Measurements from ENCODE around the gene CERK.

CERK gene

DNA sequence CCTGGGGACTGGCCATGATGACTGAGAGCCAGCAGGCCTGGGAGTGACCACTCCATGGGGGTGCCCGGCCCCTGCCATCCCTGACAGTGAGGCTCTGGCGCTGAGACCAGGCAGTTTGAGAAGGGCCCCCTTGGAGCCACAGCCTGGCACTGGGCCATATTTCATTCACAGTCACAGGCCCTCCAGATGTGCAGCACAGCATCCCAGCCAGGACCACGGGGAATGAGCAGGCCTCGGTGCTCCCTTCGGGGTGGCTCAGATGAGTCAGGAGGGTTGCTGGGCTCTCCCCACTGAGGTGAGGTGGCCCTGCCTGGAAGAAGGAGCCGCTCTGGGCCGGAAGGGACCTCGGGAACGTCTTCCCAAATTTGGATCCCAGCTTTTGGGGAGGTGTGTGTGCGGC, 64.8 kb downstream of the CERK start:
- TF ChIP-seq, protein P1, sequence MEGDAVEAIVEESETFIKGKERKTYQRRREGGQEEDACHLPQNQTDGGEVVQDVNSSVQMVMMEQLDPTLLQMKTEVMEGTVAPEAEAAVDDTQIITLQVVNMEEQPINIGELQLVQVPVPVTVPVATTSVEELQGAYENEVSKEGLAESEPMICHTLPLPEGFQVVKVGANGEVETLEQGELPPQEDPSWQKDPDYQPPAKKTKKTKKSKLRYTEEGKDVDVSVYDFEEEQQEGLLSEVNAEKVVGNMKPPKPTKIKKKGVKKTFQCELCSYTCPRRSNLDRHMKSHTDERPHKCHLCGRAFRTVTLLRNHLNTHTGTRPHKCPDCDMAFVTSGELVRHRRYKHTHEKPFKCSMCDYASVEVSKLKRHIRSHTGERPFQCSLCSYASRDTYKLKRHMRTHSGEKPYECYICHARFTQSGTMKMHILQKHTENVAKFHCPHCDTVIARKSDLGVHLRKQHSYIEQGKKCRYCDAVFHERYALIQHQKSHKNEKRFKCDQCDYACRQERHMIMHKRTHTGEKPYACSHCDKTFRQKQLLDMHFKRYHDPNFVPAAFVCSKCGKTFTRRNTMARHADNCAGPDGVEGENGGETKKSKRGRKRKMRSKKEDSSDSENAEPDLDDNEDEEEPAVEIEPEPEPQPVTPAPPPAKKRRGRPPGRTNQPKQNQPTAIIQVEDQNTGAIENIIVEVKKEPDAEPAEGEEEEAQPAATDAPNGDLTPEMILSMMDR (IDR thresholded peaks at IDR 0.05): no peak
- H3K4me3 ChIP-seq: no peak overlapping the region
- no peak for DNase-seq (ENCODE audit: low spot score)
- H3K27ac ChIP-seq: no peak overlapping the region

DNA sequence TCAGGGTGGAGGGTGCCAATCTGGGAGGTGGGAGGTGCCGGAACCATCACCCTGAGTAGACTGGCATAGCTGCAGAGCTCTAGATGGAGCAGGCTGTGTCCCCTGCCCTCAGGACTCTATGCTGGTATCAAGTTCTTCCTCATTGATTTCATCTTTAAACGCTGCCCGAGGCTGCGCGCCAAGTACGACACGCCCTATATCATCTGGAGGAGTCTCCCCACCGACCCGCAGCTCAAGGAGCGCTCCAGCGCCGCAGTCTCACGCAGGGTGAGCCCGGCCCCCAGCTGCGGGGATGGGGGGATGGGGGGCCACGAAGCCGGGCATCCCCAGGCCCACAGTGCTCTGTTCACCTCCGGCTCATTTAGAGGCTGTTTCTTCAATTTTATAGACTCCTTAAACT, 65.3 kb downstream of the CERK start:
- TF ChIP-seq, protein P1 (IDR thresholded peaks at IDR 0.05): no peak
- DNase-seq (ENCODE audit: low spot score): no peak
- Histone ChIP-seq H3K4me3 (no peak overlapping the region), H3K27ac (no peak overlapping the region)

DNA sequence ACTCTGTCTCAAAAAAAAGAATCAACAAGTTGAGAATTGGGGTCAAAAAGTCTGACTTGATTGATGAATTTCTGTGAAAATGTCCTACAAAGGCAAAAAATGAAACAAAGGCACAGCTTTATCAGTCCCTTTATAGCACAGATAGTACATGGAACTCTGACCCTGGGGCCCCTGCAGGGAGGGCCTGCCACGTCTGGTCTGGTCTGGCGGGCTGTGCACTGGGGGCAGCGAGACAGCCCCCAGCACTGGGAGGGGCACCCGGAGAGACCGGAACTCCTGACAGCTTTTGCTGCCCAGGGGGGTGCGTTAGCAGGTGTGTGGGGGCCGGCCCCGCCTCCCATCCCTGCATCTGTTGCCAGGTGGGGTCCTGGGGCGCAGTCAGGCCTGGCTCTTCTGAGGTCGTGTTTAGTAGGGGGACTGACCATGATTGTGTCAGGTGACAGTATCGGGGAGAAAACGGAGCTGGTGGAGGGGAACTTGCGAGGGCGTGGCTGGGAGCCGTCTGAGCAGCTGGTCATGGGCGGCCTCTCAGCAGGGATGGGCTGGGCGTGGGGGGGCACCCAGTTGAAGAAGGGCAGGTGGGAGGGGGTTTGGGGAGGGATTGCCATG, 66.1 kb downstream of the CERK start:
- H3K4me3 ChIP-seq: no peak overlapping the region
- TF ChIP-seq, protein P1 (IDR thresholded peaks at IDR 0.05): no peak
- H3K27ac ChIP-seq: no peak overlapping the region
- no peak for DNase-seq (ENCODE audit: low spot score)

DNA sequence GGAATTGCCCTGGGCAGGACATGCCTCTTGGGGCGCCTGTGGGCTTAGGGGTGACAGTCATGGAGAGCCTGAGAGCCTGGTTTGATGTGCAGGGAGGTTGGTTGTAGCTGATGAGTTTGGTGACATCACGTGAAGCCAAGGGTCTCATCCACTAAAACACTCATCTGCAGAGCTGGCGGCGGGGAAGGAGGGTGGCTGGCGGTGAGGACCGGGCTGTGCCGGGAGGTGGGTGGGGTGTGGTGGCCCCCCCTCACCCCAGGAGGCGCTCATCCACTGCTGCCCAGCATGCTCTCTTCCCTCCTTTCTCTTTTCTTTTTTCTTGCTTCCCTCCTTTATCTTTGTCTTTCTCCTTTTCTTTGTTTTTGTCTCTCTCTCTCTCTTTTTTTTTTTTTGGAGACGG, 68.9 kb downstream of the CERK start:
- no peak overlapping the region for H3K4me3 ChIP-seq
- TF ChIP-seq, protein P1 (IDR thresholded peaks at IDR 0.05): no peak
- DNase-seq (ENCODE audit: low spot score): no peak
- H3K27ac ChIP-seq: no peak overlapping the region

DNA sequence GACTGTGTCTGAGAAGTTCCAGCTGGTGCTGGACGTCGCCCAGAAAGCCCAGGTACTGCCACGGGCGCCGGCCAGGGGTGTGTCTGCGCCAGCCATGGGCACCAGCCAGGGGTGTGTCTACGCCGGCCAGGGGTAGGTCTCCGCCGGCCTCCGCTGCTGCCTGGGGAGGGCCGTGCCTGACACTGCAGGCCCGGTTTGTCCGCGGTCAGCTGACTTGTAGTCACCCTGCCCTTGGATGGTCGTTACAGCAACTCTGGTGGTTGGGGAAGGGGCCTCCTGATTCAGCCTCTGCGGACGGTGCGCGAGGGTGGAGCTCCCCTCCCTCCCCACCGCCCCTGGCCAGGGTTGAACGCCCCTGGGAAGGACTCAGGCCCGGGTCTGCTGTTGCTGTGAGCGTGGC, 69.9 kb downstream of the CERK start:
- TF ChIP-seq, protein P1 (IDR thresholded peaks at IDR 0.05): no peak
- no peak overlapping the region for H3K4me3 ChIP-seq
- H3K27ac ChIP-seq: no peak overlapping the region
- no peak for DNase-seq (ENCODE audit: low spot score)

DNA sequence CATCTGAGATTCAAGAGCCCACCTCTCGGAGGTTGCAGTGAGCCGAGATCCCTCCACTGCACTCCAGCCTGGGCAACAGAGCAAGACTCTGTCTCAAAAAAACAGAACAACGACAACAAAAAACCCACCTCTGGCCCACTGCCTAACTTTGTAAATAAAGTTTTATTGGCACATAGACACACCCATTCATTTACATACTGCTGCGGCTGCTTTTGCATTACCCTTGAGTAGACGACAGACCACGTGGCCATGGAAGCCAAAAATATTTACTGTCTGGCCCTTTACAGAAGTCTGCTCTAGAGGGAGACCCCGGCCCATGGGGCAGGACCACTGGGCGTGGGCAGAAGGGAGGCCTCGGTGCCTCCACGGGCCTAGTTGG, 70.8 kb downstream of the CERK start:
- Histone ChIP-seq H3K4me3 (no peak overlapping the region), H3K27ac (no peak overlapping the region)
- TF ChIP-seq, protein P1 (IDR thresholded peaks at IDR 0.05): no peak
- no peak for DNase-seq (ENCODE audit: low spot score)

DNA sequence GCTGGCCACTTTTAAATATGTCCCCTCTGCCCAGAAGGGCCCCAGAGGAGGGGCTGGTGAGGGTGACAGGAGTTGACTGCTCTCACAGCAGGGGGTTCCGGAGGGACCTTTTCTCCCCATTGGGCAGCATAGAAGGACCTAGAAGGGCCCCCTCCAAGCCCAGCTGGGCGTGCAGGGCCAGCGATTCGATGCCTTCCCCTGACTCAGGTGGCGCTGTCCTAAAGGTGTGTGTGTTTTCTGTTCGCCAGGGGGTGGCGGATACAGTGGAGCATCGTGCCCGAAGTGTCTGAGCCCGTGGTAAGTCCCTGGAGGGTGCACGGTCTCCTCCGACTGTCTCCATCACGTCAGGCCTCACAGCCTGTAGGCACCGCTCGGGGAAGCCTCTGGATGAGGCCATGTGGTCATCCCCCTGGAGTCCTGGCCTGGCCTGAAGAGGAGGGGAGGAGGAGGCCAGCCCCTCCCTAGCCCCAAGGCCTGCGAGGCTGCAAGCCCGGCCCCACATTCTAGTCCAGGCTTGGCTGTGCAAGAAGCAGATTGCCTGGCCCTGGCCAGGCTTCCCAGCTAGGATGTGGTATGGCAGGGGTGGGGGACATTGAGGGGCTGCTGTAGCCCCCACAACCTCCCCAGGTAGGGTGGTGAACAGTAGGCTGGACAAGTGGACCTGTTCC, 71.3 kb downstream of the CERK start:
- H3K4me3 ChIP-seq: no peak overlapping the region
- TF ChIP-seq, protein P1 (IDR thresholded peaks at IDR 0.05): no peak
- no peak overlapping the region for H3K27ac ChIP-seq
- DNase-seq (ENCODE audit: low spot score): no peak
